Activated T-cell treated with anti-CD3 and anti-CD28 coated beads, Interleukin-2, amount 50 U/mL, for 1 hour (primary cell): Measurements from ENCODE around the gene ASGR2.
"Not testable (repeated sequence)": the region's sequence is repeated elsewhere in the genome, so short reads cannot be mapped to it uniquely, and the experiment has no call there.

Experiments
- DNase-seq: peaks from one replicate; pipeline ENCODE4 v3.0.0-alpha.2; 2020

ASGR2 gene

GRCh38 chr17:7123844-7124243 is 9.2 kb upstream of the ASGR2 start:
- DNase-seq: no peak

DNA sequence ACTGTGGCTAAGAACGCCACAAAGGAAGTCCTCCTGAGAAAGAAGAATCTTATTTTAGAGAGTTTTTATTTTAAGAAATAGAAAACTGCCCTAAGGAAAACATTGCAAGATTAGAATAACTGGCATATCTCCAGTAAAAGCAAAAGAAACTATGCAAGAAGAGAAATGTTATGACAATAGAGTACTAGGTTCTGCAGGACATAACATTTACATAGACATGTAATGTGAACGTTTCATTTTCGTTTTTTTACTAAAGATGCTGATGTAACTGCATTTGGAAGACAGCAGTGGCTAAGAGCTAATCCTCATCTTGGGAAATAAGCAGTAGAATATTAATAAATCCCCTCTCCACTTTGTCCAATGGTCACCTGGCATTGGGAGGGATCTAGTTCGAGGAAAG is 7.8 kb upstream of the ASGR2 start:
- DNase-seq: no peak

GRCh38 chr17:7120635-7121034 is 6.0 kb upstream of the ASGR2 start:
- DNase-seq: not testable (repeated sequence)

DNA sequence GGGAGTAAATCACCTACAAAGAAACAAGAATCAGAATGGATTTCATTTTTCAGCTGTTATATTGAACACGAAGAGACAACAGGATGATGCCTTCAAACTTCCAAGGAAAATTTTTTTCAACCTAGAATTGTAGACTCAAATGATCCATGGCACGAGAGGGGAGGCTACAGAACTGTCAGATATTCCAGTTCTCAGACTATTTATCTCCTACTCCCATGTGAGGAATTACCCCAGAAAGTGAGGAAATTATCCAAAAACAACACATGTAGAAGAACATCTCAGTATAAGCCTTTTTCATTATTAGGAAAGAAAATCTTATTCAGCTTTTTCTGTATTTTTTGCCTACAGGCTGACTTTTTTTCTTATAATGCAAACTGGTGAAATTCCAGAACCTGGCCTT is 5.5 kb upstream of the ASGR2 start:
- DNase-seq: no peak

- no peak for DNase-seq
Observed at GRCh38 chr17:7119314-7119713, 4.7 kb upstream of the ASGR2 start.

- no peak for DNase-seq
Observed at GRCh38 chr17:7114875-7115614, 423 bp upstream of the ASGR2 start.

- DNase-seq: no peak
Observed at GRCh38 chr17:7113273-7114071, 1.1 kb downstream of the ASGR2 start.

DNA sequence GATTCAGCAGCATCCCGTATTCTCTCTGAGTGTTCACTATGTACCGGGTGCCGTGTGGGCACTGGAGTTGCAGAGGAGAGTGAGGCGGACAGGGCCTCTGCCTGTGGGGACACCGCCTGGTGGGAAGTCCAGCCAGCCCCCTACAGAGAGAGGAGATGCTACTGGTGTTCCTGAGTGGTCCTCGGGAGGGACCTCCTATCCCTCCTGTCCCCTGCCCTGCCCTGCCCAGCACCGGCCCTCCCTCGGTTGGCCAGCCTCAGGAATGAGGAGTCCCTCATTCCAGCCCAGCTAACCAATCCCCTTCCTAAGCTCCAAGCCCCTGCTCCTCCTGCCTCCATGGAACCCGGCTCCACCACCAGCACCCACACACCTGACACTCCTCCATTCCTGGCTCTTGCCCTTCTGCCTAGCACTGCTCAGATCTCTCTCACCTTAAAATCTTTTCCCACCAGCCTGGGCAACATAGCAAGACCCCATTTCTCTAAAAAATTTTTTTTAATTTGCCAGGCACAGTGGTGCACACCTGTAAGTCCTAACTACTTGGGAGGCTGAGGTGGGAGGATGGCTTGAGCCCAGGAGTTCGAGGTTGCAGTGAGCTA is 2.0 kb downstream of the ASGR2 start:
- DNase-seq: no peak

DNA sequence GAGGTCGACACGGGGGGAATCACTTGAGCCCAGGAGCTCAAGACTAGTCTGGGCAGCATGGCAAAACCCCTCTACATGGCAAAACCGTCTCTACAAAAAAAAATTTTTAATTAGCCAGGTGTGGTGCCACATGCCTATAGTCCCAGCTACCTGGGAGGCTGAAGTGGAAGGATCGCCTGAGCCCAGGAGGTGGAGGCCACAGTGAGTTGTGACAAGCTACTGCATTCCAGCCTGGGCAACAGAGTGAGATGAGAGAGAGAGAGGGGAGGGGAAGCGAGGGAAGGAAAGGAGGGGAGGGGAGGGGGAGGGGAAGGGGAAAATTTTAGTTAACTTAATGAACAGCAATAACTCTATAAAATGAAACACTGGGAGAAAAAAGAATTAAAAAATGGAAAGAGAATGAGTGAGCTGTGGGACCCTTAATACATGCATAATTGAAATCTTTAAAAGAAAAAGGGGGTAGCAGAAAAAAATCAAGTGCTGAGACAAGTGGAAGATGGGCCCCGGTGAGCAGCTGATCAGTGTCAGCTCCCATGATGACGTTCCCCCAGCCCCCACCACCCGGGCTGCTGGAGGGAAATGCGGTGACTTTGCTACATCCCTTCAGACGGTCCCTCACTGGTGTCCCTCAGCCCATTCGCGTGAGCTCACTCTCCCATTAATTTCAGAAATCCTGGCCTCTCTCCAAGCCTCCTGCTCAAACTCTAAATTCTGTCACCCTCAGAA is 2.7 kb downstream of the ASGR2 start:
- no peak for DNase-seq

- no peak for DNase-seq
Observed at GRCh38 chr17:7110617-7111306, 3.9 kb downstream of the ASGR2 start.

- no peak for DNase-seq
Observed at GRCh38 chr17:7109461-7110322, 4.9 kb downstream of the ASGR2 start.

DNA sequence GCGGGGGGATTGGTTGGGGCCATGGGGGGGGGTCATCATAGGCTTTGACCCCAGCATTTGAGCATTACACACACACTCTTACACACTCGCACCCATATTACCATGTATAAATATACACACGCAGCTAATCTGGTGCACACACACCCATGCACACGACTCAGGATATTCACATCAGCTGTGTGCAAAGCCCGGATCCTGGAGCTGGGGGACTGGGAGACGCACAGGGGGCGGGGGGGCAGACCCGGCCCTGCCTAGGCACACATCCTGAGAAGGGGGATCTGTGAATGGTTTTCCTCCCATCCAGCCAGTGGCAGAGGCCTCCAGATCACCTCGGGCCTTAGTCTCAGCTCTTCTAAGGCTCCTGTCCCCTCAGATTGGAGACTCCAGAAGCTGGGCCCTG is 5.6 kb downstream of the ASGR2 start:
- DNase-seq: no peak

DNA sequence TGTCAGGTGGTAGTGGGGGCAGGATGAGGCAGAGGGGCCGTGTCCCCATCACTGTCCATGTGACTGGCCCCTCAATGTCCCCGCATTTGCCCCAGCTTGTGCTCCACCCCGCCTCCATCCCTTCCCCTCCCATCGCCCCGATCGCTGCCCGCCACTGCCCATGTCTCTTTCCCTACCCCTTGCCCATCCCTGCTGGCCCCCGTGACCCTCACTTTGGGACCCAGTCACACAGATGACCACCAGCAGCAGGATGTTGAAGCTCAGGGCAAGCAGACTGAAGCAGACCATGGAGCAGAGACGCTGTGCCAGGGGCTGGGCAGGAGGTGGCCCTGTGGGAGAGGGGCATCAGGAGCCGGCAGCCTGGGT is 6.1 kb downstream of the ASGR2 start:
- DNase-seq: no peak

DNA sequence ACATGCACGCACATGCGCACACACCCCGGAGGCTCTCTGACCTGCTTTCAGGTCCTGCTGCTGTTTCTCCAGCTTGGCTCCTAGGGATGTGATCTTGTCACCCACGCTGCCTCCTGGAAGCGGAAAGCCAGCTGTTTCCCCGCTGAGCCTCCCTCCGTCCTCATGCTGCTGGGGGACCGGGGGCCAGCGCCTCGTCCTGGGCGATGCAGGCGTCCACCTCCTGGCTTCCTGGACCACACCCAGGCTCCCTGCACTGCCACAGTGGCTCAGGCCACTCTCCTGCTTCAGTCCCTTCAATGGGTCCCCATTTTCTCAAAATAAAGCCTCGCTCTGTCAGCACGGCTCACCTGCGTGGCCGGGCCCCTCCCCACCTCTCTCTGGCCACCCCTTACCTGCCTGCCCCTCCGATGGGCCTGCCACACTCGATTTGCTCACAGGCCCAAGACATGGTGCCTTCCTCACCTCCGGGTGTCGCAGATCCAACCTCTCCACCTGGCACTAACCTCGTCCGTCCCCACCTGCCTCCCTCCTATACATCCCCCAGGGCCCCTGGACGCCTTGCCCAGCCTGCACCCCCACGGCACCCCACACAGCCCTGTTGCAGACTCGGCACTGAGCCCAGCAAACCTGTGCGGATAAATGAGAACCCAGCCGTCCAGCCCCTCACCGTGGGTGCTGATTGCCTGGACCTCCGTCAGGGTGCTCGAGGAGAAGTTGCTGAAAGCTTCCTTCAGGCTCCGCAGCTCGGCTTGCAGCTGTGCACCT is 6.6 kb downstream of the ASGR2 start:
- DNase-seq: no peak

DNA sequence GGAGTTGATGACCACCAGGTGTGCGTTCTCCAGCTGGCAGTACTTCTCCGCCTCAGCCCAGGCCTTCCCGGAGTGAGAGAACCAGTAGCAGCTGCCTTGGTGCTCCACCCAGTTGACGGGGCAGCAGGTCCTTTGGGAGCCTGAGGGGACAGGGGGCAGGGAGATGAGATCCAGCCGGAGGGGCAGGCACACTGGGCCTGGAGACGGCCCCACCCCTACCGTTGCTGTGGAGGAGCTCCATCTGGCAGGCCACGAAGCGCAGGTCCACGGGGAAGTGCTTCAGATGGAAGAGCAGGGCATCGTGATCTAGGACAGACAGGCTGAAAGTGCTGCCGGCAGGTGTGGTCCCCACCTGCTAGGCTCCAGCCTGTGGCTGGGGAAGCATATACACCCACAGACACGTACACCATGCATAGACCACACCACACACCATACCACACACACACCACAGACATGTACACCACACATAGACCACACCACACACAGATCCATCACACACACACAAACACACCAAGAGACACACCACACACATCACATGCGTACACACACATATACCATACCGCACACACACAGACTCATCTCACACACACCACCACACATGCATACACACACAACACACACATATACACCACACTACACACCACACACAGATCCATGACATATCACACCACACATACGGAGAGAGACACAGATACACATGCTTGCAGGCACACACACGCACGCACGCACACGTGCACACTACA is 7.4 kb downstream of the ASGR2 start:
- no peak for DNase-seq

GRCh38 chr17:7102421-7102820 is 12.2 kb downstream of the ASGR2 start:
- no peak for DNase-seq

GRCh38 chr17:7101531-7101930 is 13.1 kb downstream of the ASGR2 start:
- no peak for DNase-seq

GRCh38 chr17:7100641-7101379 is 13.8 kb downstream of the ASGR2 start:
- DNase-seq: not testable (repeated sequence)

DNA sequence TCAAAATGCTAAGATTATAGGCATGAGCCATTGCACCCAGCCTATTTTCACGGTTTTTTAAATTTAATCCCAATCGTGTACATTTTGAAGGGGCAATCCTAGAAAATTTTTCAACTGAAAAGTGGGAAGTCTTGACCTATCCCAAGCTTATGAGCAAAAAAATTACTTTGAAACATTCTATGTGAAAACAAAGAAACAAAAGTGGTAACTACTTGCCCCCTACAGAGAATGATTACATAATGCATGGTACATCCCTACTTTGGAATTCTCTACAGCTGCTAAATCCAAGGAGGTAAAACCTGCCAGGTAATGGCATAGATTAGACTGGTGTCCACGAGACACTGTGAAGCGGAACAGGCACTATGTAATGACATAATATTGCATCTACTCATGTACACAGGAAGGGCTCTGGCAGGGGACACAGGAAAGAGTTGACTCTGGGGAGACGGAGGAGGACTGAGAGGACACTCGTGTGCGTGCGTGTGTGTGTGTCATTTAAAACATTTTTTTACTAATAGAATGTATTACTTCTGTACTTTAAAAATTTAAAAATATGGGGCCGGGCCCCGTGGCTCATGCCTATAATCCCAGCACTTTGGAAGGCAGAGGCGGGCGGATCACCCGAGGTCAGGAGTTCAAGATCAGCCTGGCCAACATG is 15.7 kb downstream of the ASGR2 start:
- DNase-seq: no peak
